GM10266 (cell line): ENCODE results near the gene DAGLB.
"Not testable (repeated sequence)": the region's sequence is repeated elsewhere in the genome, so short reads cannot be mapped to it uniquely, and the experiment has no call there.

Experiments used
- DNase-seq: peaks from one replicate; pipeline ENCODE4 v3.0.0; 2012; ENCODE audit errors: extremely low spot score
- TF ChIP-seq, protein P1 (sequence below): IDR thresholded peaks from 2 replicates; pipeline ENCODE4 v1.5.1; 2012; ENCODE audit warnings: mild to moderate bottlenecking, low read depth; ENCODE audit not compliant: control insufficient read depth, insufficient read depth; ENCODE audit errors: missing control alignments

The DAGLB gene

DNA sequence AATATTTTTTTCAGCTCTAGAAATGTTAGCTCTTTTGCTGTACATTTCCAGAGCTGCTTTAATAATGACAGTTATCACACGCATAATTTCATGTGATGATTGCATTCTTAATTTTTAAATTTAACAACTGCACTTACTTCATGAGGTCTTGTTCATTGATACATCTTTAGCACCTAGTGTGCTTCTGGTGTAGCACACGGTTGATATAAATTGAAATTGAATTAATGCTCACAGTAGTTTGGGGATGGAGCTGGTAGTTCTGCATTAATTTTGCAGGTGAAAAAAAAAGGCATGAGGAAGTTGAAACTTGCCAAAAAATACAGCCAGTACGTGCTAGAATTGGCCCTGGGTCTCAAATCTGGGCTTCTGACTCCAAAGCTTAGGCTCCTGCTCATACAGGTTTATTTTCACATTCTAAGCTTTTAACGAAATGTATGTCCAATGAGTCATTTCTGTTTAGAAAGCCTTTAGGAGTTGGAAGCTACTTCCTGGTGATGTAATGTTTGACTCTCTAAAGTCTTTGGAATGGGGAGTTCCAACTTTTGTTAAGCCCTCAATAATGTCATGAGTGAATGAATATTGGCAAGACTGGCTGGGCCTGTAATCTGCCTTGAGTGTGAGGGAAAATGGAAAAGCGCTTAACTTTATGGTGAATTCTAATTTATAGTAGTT is 62.5 kb downstream of the DAGLB start:
- TF ChIP-seq, protein P1, sequence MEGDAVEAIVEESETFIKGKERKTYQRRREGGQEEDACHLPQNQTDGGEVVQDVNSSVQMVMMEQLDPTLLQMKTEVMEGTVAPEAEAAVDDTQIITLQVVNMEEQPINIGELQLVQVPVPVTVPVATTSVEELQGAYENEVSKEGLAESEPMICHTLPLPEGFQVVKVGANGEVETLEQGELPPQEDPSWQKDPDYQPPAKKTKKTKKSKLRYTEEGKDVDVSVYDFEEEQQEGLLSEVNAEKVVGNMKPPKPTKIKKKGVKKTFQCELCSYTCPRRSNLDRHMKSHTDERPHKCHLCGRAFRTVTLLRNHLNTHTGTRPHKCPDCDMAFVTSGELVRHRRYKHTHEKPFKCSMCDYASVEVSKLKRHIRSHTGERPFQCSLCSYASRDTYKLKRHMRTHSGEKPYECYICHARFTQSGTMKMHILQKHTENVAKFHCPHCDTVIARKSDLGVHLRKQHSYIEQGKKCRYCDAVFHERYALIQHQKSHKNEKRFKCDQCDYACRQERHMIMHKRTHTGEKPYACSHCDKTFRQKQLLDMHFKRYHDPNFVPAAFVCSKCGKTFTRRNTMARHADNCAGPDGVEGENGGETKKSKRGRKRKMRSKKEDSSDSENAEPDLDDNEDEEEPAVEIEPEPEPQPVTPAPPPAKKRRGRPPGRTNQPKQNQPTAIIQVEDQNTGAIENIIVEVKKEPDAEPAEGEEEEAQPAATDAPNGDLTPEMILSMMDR, result no peak
- DNase-seq, result no peak

DNA sequence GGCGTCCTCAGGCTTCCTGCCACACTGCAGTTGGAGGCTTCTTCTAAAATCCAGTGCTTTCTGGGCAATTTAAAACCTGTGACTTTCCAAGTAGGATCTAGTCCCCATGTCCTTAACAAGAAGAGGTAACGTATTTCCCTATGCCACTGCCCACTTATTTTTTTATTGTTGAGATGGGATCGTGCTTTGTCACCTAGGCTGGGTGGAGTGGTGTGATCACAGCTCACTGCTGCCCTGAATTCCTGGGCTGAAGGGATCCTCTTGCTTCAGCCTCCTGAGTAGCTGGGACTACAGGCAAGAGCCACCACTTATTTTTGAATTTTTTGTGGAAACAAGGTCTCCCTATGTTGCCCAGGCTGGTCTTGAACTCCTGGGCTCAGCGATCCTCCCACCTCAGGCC is 63.4 kb downstream of the DAGLB start:
- TF ChIP-seq, protein P1, result no peak

DNA sequence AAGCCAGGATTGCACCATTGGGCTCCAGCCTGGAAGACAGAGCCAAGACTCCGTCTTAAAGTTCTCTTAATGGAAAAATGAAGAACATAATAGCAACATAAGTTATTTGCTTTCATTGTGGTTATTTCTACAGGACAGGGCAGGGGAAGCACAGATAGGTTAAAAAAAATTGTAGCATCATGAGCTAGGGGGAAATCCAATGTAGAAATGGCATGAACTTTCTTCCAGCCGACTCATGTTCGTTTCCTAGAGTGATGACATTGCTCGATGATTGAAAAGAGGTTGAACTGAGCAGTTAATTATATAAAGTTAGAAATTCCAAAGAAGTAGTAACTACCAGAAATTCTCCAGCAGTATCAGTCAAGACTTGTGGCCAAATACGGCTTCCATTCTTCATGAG is 64.9 kb downstream of the DAGLB start:
- TF ChIP-seq, protein P1, result no peak
- DNase-seq, result no peak

More for the DNA sequence above, 63.4 kb downstream of the DAGLB start:
- DNase-seq, result no peak

DNA sequence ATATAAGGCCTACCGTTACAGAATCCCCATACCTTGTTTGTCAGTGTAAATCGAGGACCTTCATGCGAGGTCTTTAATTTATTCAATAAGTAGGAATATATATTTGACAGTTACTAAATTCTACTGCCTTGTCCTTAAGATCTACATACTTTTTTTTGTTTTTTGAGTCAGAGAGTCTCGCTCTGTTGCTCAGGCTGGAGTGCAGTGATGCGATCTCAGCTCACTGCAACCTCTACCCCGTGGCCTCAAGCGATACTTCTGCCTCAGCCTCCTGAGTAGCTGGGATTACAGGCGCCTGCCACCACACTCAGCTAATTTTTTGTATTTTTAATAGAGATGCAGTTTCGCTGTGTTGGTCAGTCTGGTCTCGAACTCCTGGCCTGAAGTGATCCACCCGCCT is 65.9 kb downstream of the DAGLB start:
- not testable (repeated sequence) for DNase-seq

- TF ChIP-seq, protein P1, result no peak
- no peak for DNase-seq
Measured at GRCh38 chr7:6380310-6381095, 67.3 kb downstream of the DAGLB start.

- no peak for DNase-seq
- TF ChIP-seq, protein P1, result no peak
Measured at GRCh38 chr7:6379886-6380285, 67.9 kb downstream of the DAGLB start.

- not testable (repeated sequence) for DNase-seq
Measured at GRCh38 chr7:6378556-6378955, 69.2 kb downstream of the DAGLB start.

GRCh38 chr7:6376820-6377219 is 70.9 kb downstream of the DAGLB start:
- TF ChIP-seq, protein P1, result no peak
- no peak for DNase-seq
